Measurements from ENCODE around the gene ZP3.
"Not testable (repeated sequence)": the region's sequence is repeated elsewhere in the genome, so short reads cannot be mapped to it uniquely, and the experiment has no call there.

The ZP3 gene

DNA sequence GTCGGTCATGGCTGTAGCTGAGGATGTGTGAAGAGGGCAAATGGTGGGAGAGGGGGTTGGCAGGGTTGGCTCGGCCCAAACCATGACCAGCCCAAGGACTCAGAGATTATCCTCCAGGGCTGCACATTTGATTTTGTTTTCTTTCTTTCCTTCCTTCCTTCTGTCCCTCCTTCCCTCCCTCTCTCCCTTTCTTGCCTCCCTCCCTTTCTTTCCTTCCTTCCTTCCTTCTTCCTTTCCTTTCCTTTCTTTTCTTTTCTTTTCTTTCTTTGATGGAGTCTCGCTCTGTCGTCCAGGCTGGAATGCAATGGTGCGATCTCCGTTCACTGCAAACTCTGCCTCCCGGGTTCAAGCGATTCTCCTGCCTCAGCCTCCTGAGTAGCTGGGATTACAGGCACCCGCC lies 19.0 kb upstream of the ZP3 start:
- DNase-seq (ENCODE audit: low read depth) = no peak

DNA sequence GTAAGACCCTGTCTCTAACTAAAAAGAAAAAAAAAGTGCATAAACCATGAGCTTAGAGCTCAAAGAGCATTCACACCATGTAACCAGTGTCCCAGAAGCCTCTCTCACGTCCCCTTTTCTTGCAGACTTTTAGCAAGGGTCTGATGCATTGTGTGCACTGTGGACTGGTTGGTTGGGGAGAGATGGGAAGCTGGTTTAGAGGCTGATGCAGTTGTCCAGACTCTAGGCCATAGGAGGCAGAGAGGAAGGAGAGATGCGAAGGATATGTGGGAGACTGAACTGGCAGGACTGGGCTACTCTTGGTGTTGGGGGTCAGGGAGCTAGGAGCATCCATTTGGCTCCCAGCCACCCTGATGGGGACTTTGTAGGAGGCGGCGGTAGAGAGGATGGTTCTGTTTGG lies 17.0 kb upstream of the ZP3 start:
- no peak for DNase-seq (ENCODE audit: low read depth)

DNA sequence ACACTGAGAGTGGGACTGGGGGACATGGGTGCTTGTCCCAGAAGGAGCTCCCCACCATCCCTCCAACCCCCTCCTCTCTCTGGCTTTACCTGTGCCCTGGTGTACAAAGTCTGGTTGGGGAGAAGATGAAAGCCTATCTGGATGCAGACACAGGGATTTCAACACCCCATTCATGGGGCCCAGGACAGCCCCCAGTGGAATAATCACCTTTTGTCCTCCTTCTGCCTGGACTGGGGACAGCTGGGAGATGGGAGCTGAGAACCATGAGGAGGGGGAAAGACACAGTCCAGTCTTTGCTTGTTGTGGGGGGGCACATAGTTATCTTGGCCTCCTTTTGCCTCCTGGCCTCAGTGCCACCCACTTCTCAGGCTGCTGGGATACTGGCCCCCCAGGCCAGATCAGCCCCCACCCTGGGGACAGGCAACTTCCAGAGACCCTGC lies 16.6 kb upstream of the ZP3 start:
- DNase-seq (ENCODE audit: low read depth) = no peak

DNA sequence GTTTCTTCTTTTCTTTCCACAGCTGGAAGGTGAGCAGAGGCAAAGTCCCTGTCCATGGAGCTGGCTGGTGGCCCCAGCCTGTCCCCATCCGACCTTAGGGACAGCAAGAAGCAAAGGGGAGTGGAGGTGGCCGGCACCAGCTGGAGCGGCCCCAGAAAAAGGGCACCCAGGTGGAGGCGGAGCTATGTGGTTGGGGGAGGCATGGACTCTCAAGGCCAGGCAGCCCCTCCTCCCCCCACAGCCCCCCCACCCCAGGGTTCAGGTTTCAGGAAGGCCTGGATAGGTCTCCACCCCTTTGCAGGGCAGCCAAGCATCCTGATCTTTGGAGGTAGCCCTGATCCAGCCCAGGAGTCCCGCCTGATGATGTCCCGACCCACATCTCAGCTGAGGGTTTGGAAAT lies 15.2 kb upstream of the ZP3 start, which contains the start of gene SSC4D:
SSC4D (minus strand) TSS at position 161 of the 400 bp plus-strand sequence. CDS start 5,258 bp downstream, outside the sequence.
- DNase-seq (ENCODE audit: low read depth) = no peak

DNA sequence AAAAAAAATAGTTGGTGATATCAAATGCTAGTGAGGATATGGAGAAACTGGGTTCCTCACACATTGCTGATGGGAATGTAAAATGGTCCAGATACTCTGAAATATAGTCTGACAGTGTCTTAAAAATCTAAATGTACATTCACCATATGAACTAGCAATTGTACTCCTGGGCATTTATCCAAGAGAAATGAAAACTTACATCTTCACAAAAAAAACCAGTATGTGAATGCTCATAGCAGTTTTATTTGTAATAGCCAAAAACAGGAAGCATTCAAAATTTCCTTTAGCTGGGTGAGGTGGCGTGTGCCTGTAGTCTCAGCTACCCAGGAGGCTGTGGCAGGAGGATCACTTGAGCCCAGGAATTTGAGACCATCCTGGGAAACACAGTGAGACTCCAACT lies 13.1 kb upstream of the ZP3 start:
- no peak for DNase-seq (ENCODE audit: low read depth)

DNA sequence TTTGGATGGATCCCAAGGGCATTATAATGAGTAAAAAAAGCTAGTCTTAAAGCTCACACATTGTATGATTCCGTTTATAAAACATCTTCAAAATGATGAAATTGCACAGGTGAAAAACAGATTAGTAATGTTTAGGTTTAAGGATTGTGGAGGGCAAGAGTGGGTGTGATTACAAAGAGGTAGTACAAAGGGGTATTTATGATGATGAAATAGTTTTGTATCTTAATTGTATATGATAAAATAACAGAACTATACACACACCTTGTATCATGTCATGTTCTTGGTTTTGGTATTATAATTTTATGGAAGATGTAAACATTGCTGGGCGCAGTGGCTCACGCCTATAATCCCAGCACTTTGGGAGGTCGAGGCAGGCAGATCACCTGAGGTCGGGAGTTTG lies 12.5 kb upstream of the ZP3 start:
- DNase-seq (ENCODE audit: low read depth) = no peak

DNA sequence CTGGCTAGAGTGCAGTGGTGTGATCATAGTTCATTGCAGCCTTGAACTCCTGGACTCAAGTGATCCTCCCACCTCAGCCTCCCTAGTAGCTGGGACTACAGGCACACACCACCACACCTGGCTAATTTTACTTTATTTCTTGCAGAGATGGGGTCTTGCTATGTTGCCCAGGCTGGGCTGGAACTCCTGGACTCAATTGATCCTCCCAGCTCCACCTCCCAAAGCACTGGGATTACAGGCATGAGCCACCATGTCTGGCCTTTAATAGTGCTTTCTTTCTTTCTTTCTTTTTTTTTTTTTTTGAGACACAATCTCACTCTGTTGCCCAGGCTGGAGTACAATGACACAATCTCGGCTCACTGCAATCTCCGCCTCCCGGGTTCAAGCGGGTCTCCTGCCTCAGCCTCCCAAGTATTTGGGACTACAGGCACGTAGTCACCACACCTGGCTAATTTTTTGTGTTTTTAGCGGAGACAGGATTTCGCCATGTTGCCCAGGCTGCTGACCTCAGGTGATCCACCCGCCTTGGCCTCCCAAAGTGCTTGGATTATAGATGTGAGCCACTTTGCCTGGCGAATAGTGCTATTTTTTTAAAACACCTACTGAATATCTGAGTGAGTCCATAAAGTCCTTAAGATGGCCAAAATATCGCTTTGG lies 7.0 kb upstream of the ZP3 start:
- not testable (repeated sequence) for DNase-seq (ENCODE audit: low read depth)

DNA sequence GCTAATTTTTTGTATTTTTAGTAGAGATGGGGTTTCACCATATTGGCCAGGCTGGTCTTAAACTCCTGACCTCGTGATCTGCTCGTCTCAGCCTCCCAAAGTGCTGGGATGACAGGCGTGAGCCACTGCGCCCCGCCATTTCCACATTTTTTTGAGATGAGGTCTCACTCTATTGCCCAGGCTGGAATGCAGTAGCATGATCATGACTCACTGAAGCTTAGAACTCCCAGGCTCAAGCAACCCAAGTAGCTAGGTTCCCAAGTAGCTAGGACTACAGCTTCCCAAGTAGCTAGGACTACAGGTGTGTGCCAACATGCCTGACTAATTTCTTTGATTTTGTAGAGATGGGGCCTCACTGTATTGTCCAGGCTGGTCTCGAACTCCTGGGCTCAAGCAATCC lies 3.7 kb upstream of the ZP3 start:
- not testable (repeated sequence) for DNase-seq (ENCODE audit: low read depth)

DNA sequence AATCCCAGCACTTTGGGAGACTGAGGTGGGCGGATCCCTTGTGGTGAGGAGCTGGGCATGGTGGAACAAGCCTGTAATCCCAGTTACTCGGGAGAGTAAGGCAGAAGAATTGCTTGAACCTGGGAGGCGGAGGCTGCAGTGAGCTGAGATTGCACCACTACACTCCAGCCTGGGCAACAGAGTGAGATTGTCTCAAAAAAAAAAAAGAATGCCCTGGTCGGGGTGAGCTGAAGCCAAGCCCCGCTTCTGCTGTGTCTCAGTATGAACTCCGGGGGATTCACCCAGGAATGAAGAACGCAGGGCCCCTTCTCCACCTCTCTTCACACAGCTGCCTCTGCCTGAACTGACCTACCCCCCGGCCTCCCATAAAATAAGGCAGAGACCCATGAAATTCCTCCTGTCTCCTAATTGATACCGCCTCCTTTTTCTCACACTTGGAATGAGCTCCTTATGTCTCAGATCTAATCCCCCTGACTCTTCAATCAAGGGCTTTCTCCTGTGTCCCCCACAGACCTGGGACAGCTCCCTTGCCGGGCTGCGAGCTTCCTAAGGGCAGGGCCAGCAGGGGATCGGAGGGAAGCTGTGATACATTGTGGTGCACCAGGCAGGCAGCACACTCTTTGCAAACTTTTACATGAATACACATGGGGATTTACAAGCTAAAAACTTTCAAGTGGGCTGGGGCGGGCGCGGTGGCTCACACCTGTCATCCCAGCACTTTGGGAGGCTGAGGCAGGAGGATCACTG lies 911 bp upstream of the ZP3 start:
- DNase-seq (ENCODE audit: low read depth) = no peak

DNA sequence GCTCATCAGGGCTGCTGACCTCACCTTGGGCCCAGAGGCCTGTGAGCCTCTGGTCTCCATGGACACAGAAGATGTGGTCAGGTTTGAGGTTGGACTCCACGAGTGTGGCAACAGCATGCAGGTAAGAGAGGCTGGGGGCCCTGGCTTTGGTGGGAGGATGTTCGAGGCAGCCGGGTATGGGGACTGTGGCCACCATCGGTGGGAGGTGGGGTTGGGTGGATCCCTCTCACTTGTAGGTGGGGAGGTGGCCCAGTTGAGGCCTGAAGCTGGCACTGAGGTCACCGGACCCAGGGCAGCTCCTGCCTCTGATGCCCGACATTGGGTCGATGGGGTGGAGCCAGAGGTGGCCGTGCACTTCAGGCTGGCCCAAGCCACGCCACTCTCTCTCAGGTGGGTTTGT lies 406 bp downstream of the ZP3 start:
- no peak for DNase-seq (ENCODE audit: low read depth)

DNA sequence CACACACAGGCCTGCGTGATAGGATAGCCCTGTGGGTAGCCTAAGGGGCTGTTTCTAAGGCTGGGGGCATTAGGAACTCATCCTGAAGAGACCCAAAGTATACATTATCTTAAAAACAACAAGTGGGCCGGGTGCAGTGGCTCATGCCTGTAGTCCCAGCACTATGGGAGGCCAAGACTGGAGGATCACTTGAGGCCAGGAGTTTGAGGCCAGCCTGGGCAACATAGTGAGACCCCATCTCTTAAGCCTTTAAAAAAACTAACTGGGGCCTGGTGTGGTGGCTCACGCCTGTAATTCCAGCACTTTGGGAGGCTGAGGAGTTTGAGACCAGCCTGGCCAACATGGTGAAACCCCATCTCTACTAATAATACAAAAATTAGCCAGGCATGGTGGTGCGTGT lies 808 bp downstream of the ZP3 start:
- DNase-seq (ENCODE audit: low read depth) = not testable (repeated sequence)

DNA sequence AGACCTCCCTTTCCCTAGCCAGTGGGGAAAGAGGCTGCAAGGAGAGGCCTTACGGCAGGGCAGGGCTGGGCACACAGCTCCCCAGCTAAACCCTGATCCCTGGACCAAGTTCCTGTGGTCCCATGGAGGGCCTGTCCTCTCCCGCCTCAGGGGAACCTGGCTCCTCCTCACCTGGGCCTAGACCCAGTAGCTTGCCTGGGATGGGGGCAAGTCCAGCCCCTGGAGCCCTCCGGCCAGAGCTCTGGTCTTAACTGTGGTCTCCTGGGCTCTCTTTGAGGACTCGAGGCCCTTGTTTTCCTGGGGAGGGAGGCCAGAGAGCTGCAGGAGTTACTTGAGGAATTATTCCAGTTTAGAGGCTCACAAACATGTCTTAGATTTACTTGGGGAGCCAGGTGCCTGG lies 1.5 kb downstream of the ZP3 start:
- no peak for DNase-seq (ENCODE audit: low read depth)

DNA sequence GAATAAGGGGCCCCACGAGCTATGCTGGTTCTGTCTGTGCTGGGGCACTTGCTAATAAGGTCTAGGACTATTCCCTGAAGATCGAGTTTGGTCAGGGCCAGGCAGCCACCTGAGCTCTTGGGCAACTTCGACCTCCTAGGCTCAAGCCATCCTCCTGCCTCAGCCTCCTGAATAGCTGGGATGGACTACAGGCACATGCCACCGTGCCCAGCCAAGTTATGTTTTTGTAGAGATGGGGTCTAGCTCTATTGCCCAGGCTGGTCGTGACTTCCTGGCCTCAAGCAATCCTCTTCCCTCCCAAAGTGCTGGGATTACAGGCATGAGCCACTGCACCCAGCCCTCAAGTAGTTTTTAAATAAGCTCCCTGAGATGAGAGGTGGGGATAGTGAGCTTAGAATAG lies 2.9 kb downstream of the ZP3 start:
- DNase-seq (ENCODE audit: low read depth) = no peak

DNA sequence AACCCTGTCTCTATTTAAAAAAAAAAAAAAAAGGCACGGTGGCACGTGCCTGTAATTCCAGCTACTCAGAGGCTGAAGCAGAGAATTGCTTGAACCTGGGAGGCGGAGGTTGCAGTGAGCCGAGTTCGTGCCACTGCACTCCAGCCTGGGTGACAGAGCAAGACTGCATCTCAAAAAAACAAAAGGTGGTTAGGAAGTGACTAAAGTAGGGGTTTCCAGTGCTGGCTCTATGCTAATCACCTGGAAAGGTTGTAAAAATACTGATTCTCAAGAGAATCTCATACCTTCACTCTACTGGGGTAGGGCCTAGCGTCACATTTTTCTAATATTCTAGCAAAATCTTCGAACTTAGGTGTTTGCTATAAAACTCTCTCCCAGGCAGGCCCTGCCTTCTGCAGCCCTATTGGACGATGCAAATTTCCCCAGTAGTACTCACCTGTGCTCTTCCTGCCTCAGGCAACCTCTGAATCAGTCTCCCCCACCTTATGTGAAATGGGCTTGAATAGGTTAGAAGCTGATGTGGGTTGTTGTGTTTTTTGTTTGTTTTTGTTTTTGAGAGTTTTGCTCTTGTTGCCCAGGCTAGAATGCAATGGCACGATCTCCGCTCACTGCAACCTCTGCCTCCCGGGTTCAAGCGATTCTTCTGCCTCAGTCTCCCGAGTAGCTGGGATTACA lies 3.5 kb downstream of the ZP3 start:
- no peak for DNase-seq (ENCODE audit: low read depth)

DNA sequence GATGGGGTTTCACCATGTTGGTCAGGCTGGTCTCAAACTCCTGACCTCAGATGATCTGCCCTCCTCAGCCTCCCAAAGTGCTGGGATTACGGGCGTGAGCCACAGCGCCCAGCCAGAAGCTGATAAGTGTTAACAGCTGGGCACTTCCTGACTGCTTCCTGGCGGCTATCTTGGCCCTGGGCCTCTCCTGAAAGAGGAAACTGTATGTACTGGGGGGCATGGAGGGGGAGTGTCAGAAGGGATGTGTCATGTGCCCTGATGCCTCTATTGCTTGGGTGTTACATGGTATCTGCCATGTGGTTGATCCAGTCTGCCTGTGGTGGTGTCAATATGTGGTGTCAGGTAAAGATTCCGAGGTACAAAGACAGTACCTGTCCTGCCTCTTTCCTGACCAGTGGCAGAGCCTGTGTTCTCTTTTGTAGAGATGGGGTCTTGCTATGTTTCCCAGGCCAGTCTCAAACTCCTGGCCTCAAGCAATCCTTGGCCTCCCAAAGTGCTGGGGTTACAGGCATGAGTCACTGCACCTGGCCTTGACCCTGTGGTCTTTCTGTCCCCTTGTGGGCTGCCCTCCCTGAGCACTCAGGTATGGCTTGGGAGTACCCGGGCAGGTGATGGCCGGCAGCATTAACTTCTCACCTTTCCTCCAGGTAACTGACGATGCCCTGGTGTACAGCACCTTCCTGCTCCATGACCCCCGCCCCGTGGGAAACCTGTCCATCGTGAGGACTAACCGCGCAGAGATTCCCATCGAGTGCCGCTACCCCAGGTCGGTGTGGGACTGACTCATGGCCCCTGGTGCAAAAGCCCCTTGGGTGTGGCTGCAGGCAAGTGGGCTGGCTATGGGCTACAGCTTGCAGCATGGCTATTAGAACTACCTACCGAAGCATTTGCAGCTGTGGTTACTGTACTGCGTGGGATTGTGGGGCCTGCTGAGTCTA lies 4.4 kb downstream of the ZP3 start:
- no peak for DNase-seq (ENCODE audit: low read depth)

DNA sequence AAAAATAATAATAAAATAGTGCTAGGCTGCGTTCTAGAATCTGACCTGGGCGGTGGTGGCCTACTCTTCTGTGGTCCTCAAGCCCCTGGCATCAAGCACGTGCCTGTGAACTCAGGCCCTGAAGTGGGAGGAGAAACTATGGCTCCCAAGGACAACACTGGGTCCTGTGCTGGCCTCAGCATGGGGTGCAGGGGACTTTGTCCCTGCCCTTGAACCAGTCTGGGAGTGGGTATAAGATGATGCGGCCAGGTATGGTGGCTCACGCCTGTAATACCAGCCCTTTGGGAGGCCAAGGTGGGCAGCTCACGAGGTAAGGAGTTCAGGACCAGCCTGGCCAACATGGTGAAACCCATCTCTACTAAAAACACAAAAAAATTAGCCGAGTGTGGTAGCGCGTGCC lies 5.5 kb downstream of the ZP3 start:
- DNase-seq (ENCODE audit: low read depth) = no peak

DNA sequence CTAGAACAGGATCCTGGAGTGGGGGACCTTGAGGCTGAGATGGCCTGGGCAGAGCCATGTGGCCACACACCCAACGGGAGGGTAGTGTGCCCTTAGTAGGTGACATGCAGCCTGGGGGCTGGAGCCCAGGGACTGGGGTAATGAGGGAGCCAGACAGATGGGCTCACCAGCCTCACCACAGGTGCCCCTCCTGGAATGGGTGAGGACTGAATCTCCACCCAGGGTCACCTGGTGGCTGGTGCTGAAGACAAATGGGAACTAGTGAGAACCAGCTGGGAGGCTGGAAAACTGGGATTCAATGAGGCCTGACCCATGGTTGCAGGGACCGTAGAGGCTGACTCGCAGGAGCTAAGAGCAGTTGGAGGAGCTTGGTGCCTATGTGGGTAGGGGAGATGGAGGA lies 6.1 kb downstream of the ZP3 start:
- DNase-seq (ENCODE audit: low read depth) = no peak

DNA sequence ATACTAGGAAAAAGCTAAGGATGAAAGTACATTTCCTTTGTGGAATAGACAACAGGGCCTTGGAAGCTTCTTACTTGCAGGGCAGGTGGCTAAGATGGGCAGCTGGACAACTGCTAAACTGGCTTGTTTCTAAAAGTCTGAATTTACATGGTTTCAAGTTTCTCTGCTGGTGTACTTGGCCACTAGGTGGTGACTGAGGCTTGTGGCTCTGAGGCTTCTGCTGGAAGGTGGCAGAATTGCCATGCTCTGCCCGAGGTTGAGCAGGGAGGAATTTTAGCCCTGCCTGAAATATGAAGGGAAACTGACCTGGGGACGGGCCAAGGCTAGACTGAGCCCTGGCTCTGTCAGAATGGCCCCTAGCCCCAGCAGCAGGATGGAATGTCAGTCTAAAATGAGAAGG lies 13.1 kb downstream of the ZP3 start:
- peak; percentile 36 for DNase-seq (ENCODE audit: low read depth)

DNA sequence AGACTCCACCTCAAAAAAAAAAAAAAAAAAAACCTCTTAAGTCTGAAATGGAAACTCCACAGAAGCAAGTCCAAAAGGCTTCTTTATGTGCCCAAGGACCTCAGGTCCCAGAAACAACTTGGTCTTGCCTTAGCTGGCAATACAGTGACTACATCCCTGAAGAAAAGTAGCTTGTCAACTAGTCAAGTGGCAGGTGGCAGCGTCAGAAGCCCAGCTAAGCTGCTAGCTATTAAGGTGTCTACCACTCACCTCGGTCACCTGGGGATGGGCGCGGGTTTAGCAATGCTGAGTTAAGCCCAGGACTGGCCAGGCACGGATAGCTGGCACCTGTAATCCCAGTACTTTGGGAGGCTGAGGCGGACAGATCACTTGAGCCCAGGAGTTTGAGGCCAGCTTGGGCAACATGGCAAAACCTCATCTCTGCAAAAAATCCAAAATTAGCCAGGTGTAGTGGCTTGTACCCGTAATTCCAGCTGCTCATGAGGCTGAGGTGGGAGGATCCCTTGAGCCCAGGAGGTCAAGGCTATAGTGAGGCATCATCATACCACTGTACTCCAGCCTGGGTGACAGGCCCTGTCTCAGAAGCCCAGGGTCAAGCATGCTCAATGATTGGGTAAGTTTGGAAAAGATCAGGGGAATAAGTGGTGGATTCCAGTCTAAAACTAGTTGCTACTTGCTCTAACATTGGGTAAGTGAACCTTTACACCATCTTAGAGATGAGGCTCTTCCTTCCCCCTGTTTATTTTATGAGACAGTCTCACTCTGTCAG lies 14.6 kb downstream of the ZP3 start:
- DNase-seq (ENCODE audit: low read depth) = not testable (repeated sequence)

DNA sequence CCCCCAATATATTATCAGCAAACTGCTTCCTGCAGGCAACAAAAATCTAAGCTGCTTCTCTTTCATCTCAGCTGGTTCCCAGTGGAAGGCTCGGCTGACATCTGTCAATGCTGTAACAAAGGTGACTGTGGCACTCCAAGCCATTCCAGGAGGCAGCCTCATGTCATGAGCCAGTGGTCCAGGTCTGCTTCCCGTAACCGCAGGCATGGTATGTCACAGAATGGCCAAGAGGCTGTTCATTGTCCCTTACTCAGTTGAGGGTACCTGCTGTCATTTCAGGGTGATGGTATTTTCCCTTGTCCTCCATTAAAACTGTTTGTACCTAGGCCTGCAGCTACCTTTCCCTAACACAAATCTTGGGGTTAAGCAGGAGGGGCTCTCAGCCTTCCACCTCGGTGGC lies 15.7 kb downstream of the ZP3 start:
- not testable (repeated sequence) for DNase-seq (ENCODE audit: low read depth)

DNA sequence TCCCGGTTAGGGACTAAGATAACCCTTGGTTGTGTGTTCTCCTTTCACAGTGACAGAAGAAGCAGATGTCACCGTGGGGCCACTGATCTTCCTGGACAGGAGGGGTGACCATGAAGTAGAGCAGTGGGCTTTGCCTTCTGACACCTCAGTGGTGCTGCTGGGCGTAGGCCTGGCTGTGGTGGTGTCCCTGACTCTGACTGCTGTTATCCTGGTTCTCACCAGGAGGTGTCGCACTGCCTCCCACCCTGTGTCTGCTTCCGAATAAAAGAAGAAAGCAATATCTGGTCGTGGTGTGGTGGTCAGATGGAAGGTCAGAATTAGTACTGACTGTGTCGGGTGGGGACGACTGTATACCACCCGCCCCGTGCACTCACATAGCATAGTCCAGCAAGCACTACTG lies 17.0 kb downstream of the ZP3 start:
- not testable (repeated sequence) for DNase-seq (ENCODE audit: low read depth)

Data from activated gamma-delta T cell treated with anti-CD3 and anti-CD28 coated beads, Interleukin-2, amount 50 U/mL, for 16 hours (primary cell).